ENCODE data around the gene ATP6V0D1. TPM values are rescaled to one million over a fixed set of nuclear protein-coding genes. Genes with fewer than 3 reads are reported as not detected.

Gene ATP6V0D1
- total and polyA plus RNA-seq, 2 of the 4 experiments (the other 2 are of a cell fraction) = 112 to 124 TPM

DNA sequence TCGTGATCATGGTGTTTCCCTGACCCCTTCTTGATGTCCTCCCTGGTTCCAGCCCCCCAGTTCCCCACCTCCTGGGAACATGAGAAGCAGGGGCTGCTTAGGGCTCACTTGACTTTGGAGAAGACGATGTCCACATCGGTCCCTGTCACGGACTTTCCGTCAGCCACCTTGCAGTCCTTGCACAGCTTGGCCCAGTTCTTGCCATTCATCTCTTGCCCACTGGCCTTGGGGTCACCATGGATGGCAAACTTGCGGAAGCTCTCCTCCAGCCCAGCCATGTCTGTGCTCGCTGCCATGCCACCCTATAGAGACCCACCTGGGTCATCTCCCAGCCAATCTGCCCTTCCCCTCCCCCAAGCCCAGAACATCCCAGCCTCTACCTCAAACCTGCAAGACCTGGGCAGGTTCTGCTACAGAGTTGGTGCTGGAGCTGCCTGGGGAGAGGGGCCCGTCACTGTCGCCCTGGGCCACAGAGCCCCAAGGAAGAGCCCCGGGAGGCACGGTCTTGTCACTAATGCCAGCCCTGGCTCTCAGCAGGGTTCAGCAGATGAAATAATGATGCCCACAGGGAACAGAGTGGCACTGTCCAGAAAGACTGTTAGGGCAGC is 90.0 kb downstream of the ATP6V0D1 start:
- no peak overlapping the region for H2AK9ac ChIP-seq (replicated peaks; ENCODE audit: low read depth, low read length, poor library complexity)
- ATAC-seq (ENCODE audit: low read depth) (no peak), DNase-seq (no peak)
- H4K8ac ChIP-seq (ENCODE audit: low read depth in 2 of 2, low read length in 2 of 2) = no peak overlapping the region
- H3K9ac ChIP-seq (ENCODE audit: low read depth, low read length) = no peak overlapping the region
- no peaks in the 10 kb centered on the region for H3K79me1 ChIP-seq (ENCODE audit: low read depth in 1 of 2, low read length in 2 of 2)
- BruUV-seq (replicated peaks) = no TSS peak
- no peak overlapping the region for H3K56ac ChIP-seq (ENCODE audit: extremely low read depth, insufficient read depth, low read length)
- intact Hi-C loops (cut with micrococcal nuclease) (loop anchor here (5.0 kb wide), 1 partner anchor 144 kb away; the partner anchor contains the start of genes FHOD1 and SLC9A5), in situ Hi-C loops (cut with MboI; ENCODE audit: low sequenced_read_pairs) (no loop called here), dilution Hi-C loops (cut with HindIII; ENCODE audit: low sequenced_read_pairs, unreplicated experiment) (no loop called here)
- no peak overlapping the region for H2BK20ac ChIP-seq (ENCODE audit: low read depth, low read length)
- no peak overlapping the region for H3K4me2 ChIP-seq (ENCODE audit: low read depth, low read length)
- no peak for TF ChIP-seq MXI1 (IDR thresholded peaks at IDR 0.05; ENCODE audit: borderline replicate concordance, low read depth, low read length)
- TF ChIP-seq RCOR1 (IDR thresholded peaks at IDR 0.05; ENCODE audit: insufficient replicate concordance, low read length) = no peak
- no peak for TF ChIP-seq SMC3 (IDR thresholded peaks at IDR 0.05; ENCODE audit: low read depth, low read length)
- TF ChIP-seq MAZ (IDR thresholded peaks at IDR 0.05; ENCODE audit: borderline replicate concordance, low read depth, low read length) = no peak
- no peak for TF ChIP-seq ELK1 (IDR thresholded peaks at IDR 0.05; ENCODE audit: borderline replicate concordance, low read depth, low read length)
- TF ChIP-seq MAFK (IDR thresholded peaks at IDR 0.05; ENCODE audit: low read depth, low read length) = no peak
- no peak for TF ChIP-seq CHD1 (IDR thresholded peaks at IDR 0.05; ENCODE audit: low read depth, low read length)
- TF ChIP-seq RFX5 (IDR thresholded peaks at IDR 0.05; ENCODE audit: low read depth, low read length) = no peak
- TF ChIP-seq CEBPB (IDR thresholded peaks at IDR 0.05; ENCODE audit: low read depth, low read length) = no peak
- no peak for TF ChIP-seq BHLHE40 (IDR thresholded peaks at IDR 0.05; ENCODE audit: low read depth, low read length)
- no peak overlapping the region for H2BK120ac ChIP-seq (ENCODE audit: low read depth, low read length)
- H3K27me3 ChIP-seq (ENCODE audit: control insufficient read depth, insufficient read depth, low read length) = peaks cover 17% of the 10 kb centered on the region
- H2AFZ ChIP-seq (replicated peaks; ENCODE audit: low read length, poor library complexity) = no peak overlapping the region
- no peak overlapping the region for H2AK5ac ChIP-seq (ENCODE audit: low read depth, low read length)
- H3K18ac ChIP-seq (ENCODE audit: low read depth, low read length) = no peak overlapping the region
- 98% methylated on average over 8 of the region's 11 CpGs; no CpG with 5 or more reads in 1 of the 2 experiments for WGBS, 2 experiments (ENCODE audit: extremely low coverage in 2 of 2, insufficient read length in 1 of 2)
- no peak overlapping the region for H3K23ac ChIP-seq (ENCODE audit: low read depth, low read length)
- no peaks in the 10 kb centered on the region for H3K9me3 ChIP-seq (ENCODE audit: control insufficient read depth, insufficient read depth, low read length)
- no peak overlapping the region for H4K5ac ChIP-seq (ENCODE audit: low read depth, low read length)
- no peak overlapping the region for H3K27ac ChIP-seq (ENCODE audit: insufficient read depth, low read length)
- H3K14ac ChIP-seq (replicated peaks; ENCODE audit: low read depth, low read length) = no peak overlapping the region
- H2BK15ac ChIP-seq (ENCODE audit: low read depth, low read length) = no peak overlapping the region
- no peak overlapping the region for H3K4me3 ChIP-seq (ENCODE audit: insufficient read depth, low read depth, low read length)
- H3K36me3 ChIP-seq (ENCODE audit: control insufficient read depth, insufficient read depth, low read length) = no peaks in the 10 kb centered on the region
- no peak overlapping the region for H4K91ac ChIP-seq (ENCODE audit: insufficient read depth, low read depth, low read length)
- POLR2A ChIA-PET (ENCODE audit: unreplicated experiment) = no interaction called here
- H3K4ac ChIP-seq (ENCODE audit: low read depth, low read length) = no peak overlapping the region
- no peaks in the 10 kb centered on the region for H4K20me1 ChIP-seq (ENCODE audit: insufficient read depth, low read length)
- H3K4me1 ChIP-seq (ENCODE audit: control insufficient read depth, insufficient read depth, low read length) = peaks cover 7% of the 10 kb centered on the region
- peaks cover 5% of the 10 kb centered on the region; the same call in 1 of the 2 replicates for H3K9me1 ChIP-seq (ENCODE audit: insufficient read depth, low read length)
- H2BK5ac ChIP-seq (ENCODE audit: low read depth, low read length, poor library complexity, severe bottlenecking) = no peak overlapping the region
- CTCF ChIA-PET = no interaction called here
